ENCODE results near the gene IGSF9.

The IGSF9 gene

DNA sequence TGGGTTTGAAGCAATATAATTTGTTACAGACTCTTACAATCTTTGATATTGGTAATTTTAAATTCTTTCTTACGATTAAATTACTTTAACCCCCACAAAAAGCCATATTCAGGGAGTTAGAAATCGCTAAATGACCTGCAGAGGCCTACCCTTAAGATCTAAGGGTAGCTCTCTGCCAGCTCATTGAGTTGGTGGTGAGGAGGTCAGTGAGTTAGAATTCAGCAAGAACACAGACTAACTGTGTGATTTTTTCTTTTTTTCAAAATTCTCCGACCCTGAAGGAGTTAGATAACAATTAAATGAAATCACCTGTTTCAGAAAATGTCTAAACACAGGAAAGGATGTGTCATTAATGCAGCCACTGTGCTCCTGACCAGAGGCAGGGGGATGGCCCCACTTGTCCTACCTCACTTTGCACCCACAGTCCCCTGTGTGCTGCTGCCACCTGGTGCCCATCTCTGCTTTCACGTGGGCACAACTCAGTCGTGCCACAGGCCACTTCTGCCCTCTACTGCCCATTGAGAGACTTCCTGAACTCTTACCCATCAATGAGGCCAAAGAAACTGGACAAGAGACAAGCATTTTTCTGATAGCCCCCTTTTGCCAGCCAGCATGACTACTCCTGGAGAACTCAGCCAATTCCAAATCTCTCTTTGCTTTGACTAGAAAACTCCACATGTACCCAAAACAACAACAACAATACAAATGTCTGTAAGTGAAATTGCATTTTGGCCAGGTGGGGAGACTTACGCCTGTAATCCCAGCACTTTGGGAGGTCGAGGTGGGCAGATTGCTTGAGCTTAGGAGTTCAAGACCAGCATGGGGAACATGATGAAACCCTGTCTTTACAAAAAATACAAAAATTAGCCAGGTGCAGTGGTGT is 53.9 kb downstream of the IGSF9 start:
- TF ChIP-seq, protein P1, sequence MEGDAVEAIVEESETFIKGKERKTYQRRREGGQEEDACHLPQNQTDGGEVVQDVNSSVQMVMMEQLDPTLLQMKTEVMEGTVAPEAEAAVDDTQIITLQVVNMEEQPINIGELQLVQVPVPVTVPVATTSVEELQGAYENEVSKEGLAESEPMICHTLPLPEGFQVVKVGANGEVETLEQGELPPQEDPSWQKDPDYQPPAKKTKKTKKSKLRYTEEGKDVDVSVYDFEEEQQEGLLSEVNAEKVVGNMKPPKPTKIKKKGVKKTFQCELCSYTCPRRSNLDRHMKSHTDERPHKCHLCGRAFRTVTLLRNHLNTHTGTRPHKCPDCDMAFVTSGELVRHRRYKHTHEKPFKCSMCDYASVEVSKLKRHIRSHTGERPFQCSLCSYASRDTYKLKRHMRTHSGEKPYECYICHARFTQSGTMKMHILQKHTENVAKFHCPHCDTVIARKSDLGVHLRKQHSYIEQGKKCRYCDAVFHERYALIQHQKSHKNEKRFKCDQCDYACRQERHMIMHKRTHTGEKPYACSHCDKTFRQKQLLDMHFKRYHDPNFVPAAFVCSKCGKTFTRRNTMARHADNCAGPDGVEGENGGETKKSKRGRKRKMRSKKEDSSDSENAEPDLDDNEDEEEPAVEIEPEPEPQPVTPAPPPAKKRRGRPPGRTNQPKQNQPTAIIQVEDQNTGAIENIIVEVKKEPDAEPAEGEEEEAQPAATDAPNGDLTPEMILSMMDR (IDR thresholded peaks at IDR 0.05; ENCODE audit: unreplicated experiment in 3 of 3): peak; percentile 92 to 96 (median 95)
- no peaks in the 10 kb centered on the region for H3K36me3 Mint-ChIP-seq (ENCODE audit: low read depth)
- no peak overlapping the region for H3K4me3 Mint-ChIP-seq
- H3K9me3 Mint-ChIP-seq: no peaks in the 10 kb centered on the region
- H3K4me1 Mint-ChIP-seq: peaks cover 19% of the 10 kb centered on the region
- H3K27ac Mint-ChIP-seq: peak overlapping the region; percentile 27 to 70 (median 43)
- peaks cover 18% of the 10 kb centered on the region for H3K27me3 Mint-ChIP-seq (ENCODE audit: low read depth)

DNA sequence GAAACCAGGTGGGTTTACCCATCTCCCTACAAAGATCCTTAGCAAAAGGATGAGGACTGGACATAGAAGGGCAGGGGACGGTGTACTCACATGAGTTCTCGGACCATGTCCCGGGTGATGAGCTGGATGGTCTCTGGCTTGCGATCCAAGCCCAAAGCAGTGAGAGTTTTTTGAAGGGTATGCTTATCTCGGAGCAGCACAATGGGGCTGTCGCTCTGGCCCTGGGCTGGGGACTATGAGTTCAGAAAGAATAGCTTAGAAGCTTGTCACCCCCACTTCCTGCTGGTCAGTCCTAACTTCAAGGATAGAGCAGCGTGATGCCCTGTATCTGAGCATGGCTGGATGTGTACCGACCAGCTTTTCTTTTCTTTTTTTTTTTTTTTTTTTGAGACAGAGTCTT is 55.0 kb downstream of the IGSF9 start:
- Mint-ChIP-seq H3K36me3 (ENCODE audit: low read depth) (no peaks in the 10 kb centered on the region), H3K4me1 (peaks cover 10% of the 10 kb centered on the region), H3K27me3 (ENCODE audit: low read depth) (peaks cover 13% of the 10 kb centered on the region), H3K9me3 (no peaks in the 10 kb centered on the region), H3K27ac (peak overlapping the region; percentile 7 to 51 (median 48)), H3K4me3 (no peak overlapping the region)
- TF ChIP-seq, protein P1 (IDR thresholded peaks at IDR 0.05; ENCODE audit: unreplicated experiment in 3 of 3): no peak

DNA sequence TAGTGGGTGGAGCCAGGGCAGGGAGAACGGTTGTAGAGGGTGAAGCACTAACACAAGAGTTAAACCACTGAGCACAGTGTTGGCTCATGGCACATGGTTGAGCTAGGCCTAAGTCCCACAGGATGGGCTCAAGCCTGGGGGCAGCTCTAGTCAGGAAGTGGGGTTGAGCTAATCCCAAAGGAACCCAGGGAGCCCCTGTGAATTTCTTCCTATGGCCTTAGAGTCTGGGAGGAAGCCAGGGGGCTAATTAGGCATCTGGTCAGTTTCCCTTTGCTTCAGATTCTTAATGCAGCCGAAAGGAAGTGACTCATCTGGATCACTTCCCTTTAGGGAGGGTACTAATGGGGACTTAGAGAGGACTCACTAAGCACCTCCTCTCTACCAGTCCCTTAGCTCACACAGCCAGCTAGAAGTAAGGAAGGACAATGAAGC is 55.6 kb downstream of the IGSF9 start:
- H3K9me3 Mint-ChIP-seq: no peaks in the 10 kb centered on the region
- TF ChIP-seq, protein P1 (IDR thresholded peaks at IDR 0.05; ENCODE audit: unreplicated experiment in 3 of 3): no peak
- H3K27ac Mint-ChIP-seq: peak overlapping the region; percentile 7 to 51 (median 48)
- no peak overlapping the region for H3K4me3 Mint-ChIP-seq
- H3K4me1 Mint-ChIP-seq: peaks cover 5% of the 10 kb centered on the region
- peaks cover 13% of the 10 kb centered on the region for H3K27me3 Mint-ChIP-seq (ENCODE audit: low read depth)
- no peaks in the 10 kb centered on the region for H3K36me3 Mint-ChIP-seq (ENCODE audit: low read depth)

DNA sequence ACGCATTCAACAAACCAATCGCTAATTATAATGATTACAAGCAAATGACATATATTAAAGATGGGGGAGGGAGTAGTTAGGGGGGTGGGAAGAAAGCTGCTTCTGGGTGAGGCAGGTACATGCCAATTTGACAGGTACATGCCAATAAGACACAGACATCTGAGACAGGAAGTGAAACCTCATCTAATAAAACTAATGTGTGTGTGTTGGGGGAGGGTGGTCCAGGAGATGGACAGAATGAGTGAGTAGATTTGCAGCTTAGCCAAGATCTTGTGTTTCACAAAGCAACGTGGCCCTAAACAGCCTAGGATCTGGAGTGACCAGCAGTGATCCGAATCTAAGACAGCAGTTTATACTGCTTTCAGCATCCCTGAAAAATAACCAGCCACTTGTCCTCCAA is 56.2 kb downstream of the IGSF9 start:
- Mint-ChIP-seq H3K27me3 (ENCODE audit: low read depth) (peaks cover 13% of the 10 kb centered on the region), H3K36me3 (ENCODE audit: low read depth) (no peaks in the 10 kb centered on the region), H3K27ac (no peak overlapping the region), H3K9me3 (no peaks in the 10 kb centered on the region), H3K4me1 (peaks cover 5% of the 10 kb centered on the region), H3K4me3 (no peak overlapping the region)
- TF ChIP-seq, protein P1 (IDR thresholded peaks at IDR 0.05; ENCODE audit: unreplicated experiment in 3 of 3): no peak

DNA sequence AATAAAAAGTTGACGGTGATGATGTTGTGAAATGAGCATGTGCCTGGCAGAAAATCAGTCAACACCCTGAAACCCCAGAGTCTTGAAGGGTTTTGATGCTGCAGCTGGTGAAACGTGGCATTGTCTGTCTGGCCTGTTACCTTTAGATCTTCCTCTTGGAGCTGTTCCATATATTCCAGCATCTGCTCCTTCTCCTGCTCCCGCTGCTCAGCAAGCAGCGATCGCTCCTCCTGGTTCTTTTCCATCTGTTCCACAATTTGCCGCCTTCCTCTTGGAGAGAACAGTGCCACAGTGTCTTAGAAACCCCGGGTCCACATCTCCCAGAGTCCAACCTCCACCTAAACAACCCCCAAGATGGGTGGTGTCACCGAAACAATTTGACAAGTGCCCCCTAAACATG is 61.1 kb downstream of the IGSF9 start:
- no peaks in the 10 kb centered on the region for H3K9me3 Mint-ChIP-seq
- H3K36me3 Mint-ChIP-seq (ENCODE audit: low read depth): no peaks in the 10 kb centered on the region

More for the DNA sequence above, 61.1 kb downstream of the IGSF9 start:
- no peaks in the 10 kb centered on the region for H3K4me1 Mint-ChIP-seq
- TF ChIP-seq, protein P1 (IDR thresholded peaks at IDR 0.05; ENCODE audit: unreplicated experiment in 3 of 3): no peak
- H3K4me3 Mint-ChIP-seq: no peak overlapping the region
- H3K27me3 Mint-ChIP-seq (ENCODE audit: low read depth): peaks cover 8% of the 10 kb centered on the region
- H3K27ac Mint-ChIP-seq: no peak overlapping the region

Data from nephron (organoid).